Upper lobe of right lung (tissue), 1 donor: ENCODE data around the gene ISL2. TPM values are rescaled to one million over a fixed set of nuclear protein-coding genes. Genes with fewer than 3 reads are reported as not detected.

Experiments
- ATAC-seq: fragments of 200-7000 bp; cut with Tn5 transposase; one replicate; pipeline ENCODE4 v1.9.1; 2020; ENCODE audit warnings: mild to moderate bottlenecking, moderate library complexity
- DNase-seq: peaks from one replicate; pipeline ENCODE4 v3.0.0-alpha.2; 2020
- H3K27ac ChIP-seq: fragments of 200-600 bp; one replicate; pipeline ENCODE4 v1.8.0; 2022
- H3K27me3 ChIP-seq: fragments of 200-600 bp; one replicate; pipeline ENCODE4 v1.8.0; 2022; ENCODE audit warnings: mild to moderate bottlenecking
- H3K36me3 ChIP-seq: fragments of 200-600 bp; one replicate; pipeline ENCODE4 v1.8.0; 2022
- H3K4me1 ChIP-seq: fragments of 200-600 bp; one replicate; pipeline ENCODE4 v1.8.0; 2022
- H3K4me3 ChIP-seq: fragments of 200-600 bp; one replicate; pipeline ENCODE4 v1.8.0; 2022; ENCODE audit warnings: mild to moderate bottlenecking
- H3K9me3 ChIP-seq: fragments of 200-600 bp; one replicate; pipeline ENCODE4 v1.8.0; 2022
- intact Hi-C: fragments of 100-400 bp; cut with DNase I; formaldehyde crosslinking; loops from one replicate; pipeline ENCODE4 v1.11.0; 2022
- total RNA-seq: library from RNA; stranded (reverse); fragmentation: NEBNext Ultra II Directional; extraction: Animal tissue kit (Norgen Biotek cat#: 25700); gene quantifications from one replicate; pipeline ENCODE4 v1.2.1, GENCODE V29; 2021
- TF ChIP-seq, protein P1 (sequence below): fragments of 200-600 bp; IDR thresholded peaks from one replicate; pipeline ENCODE4 v1.8.0; 2022; ENCODE audit warnings: antibody characterized with exemption
- donor health status: DM: no; HTN: yes; CAD: no; lungs with severe emphysema.

ISL2 gene
- total RNA-seq, 1 donor from 2014 or later = not detected

DNA sequence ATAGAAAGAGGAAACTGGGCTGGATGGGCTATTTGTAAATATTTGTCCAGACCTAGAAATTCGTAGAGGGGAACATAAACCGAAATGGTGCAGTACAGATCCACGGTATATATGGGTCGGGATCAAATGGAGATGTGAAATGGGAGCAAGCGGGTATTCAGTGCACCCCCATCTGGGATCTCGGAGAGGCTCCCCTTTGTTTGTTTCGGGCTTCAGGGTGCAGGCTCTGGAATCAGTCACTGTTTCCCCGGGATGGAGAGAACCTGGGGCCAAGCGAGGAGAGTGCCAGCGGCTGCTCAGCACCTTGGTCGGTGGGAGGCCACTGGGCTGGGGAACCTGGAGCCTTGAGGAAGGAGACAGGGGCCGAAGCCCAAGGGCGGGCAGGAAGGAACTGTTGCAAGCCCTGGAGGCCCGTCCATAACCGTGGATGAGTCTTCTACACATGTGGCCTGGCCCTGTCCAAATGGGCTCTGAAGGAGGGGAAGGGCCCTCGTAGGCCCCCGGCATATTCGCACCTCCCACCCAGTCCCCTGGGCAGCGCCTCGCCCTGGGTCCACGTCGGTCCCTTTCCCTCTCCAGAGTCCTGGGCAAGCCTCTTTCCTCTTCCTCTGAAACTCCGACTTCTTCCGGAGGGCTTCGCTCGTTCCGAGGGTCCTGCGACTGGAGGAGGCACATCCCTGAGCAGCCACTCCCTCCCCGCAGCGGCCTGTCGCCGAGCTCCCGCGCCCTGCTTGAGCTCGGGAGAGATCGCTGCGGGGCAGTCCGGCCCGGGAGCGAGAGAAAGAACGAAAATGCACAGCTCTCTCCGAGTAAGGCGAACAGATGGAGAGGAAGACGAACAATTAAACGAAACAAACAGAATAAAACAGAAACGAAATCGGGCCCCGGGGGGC, 3.0 kb downstream of the ISL2 start:
- peak overlapping the region; percentile 33 for H3K4me3 ChIP-seq
- H3K4me1 ChIP-seq = peaks cover 44% of the 10 kb centered on the region
- intact Hi-C loops = no loop called here
- no peaks in the 10 kb centered on the region for H3K9me3 ChIP-seq
- no peak overlapping the region for H3K27ac ChIP-seq
- ATAC-seq (no peak), DNase-seq (no peak)
- no peaks in the 10 kb centered on the region for H3K36me3 ChIP-seq
- TF ChIP-seq, protein P1, sequence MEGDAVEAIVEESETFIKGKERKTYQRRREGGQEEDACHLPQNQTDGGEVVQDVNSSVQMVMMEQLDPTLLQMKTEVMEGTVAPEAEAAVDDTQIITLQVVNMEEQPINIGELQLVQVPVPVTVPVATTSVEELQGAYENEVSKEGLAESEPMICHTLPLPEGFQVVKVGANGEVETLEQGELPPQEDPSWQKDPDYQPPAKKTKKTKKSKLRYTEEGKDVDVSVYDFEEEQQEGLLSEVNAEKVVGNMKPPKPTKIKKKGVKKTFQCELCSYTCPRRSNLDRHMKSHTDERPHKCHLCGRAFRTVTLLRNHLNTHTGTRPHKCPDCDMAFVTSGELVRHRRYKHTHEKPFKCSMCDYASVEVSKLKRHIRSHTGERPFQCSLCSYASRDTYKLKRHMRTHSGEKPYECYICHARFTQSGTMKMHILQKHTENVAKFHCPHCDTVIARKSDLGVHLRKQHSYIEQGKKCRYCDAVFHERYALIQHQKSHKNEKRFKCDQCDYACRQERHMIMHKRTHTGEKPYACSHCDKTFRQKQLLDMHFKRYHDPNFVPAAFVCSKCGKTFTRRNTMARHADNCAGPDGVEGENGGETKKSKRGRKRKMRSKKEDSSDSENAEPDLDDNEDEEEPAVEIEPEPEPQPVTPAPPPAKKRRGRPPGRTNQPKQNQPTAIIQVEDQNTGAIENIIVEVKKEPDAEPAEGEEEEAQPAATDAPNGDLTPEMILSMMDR = no peak
- peaks cover 100% of the 10 kb centered on the region for H3K27me3 ChIP-seq

DNA sequence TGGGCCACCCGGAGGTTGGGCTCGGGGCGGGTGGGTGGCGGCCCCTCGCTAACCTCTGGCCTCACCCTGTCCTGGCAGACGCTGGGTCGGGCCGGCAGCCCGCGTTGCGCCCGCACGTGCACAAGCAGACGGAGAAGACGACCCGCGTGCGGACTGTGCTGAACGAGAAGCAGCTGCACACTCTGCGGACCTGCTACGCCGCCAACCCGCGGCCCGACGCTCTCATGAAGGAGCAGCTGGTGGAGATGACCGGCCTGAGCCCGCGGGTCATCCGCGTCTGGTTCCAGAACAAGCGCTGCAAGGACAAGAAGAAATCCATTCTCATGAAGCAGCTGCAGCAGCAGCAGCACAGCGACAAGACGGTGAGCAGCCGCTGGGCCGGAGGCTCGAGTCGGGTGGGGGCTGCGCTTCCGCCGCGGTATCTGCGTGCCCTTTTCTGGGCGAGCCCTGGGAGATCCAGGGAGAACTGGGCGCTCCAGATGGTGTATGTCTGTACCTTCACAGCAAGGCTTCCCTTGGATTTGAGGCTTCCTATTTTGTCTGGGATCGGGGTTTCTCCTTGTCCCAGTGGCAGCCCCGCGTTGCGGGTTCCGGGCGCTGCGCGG, 3.7 kb downstream of the ISL2 start:
- TF ChIP-seq, protein P1 = no peak
- intact Hi-C loops = no loop called here
- no peaks in the 10 kb centered on the region for H3K9me3 ChIP-seq
- H3K36me3 ChIP-seq = no peaks in the 10 kb centered on the region
- peaks cover 44% of the 10 kb centered on the region for H3K4me1 ChIP-seq
- no peak overlapping the region for H3K27ac ChIP-seq
- no peak for DNase-seq
- peaks cover 100% of the 10 kb centered on the region for H3K27me3 ChIP-seq
- no peak for ATAC-seq
- peak overlapping the region; percentile 33 for H3K4me3 ChIP-seq

DNA sequence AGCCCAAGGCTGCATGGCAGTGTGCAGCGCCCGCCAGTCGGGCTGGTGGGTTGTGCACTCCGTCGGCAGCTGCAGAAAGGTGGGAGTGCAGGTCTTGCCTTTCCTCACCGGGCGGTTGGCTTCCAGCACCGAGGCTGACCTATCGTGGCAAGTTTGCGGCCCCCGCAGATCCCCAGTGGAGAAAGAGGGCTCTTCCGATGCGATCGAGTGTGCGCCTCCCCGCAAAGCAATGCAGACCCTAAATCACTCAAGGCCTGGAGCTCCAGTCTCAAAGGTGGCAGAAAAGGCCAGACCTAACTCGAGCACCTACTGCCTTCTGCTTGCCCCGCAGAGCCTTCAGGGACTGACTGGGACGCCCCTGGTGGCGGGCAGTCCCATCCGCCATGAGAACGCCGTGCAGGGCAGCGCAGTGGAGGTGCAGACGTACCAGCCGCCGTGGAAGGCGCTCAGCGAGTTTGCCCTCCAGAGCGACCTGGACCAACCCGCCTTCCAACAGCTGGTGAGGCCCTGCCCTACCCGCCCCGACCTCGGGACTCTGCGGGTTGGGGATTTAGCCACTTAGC, 4.3 kb downstream of the ISL2 start:
- Histone ChIP-seq H3K9me3 (no peaks in the 10 kb centered on the region), H3K4me3 (peak overlapping the region; percentile 33), H3K36me3 (no peaks in the 10 kb centered on the region), H3K27me3 (peaks cover 100% of the 10 kb centered on the region), H3K4me1 (peaks cover 48% of the 10 kb centered on the region), H3K27ac (no peak overlapping the region)
- intact Hi-C loops = no loop called here
- DNase-seq (no peak), ATAC-seq (peak; percentile 16)
- TF ChIP-seq, protein P1 = no peak

DNA sequence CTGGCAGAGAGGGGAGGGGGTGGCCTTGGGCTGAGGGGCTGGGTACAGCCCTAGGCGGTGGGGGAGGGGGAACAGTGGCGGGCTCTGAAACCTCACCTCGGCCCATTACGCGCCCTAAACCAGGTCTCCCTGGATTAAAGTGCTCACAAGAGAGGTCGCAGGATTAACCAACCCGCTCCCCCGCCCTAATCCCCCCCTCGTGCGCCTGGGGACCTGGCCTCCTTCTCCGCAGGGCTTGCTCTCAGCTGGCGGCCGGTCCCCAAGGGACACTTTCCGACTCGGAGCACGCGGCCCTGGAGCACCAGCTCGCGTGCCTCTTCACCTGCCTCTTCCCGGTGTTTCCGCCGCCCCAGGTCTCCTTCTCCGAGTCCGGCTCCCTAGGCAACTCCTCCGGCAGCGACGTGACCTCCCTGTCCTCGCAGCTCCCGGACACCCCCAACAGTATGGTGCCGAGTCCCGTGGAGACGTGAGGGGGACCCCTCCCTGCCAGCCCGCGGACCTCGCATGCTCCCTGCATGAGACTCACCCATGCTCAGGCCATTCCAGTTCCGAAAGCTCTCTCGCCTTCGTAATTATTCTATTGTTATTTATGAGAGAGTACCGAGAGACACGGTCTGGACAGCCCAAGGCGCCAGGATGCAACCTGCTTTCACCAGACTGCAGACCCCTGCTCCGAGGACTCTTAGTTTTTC, 4.9 kb downstream of the ISL2 start:
- TF ChIP-seq, protein P1 = no peak
- Histone ChIP-seq H3K4me1 (peaks cover 53% of the 10 kb centered on the region), H3K27ac (no peak overlapping the region), H3K9me3 (no peaks in the 10 kb centered on the region), H3K4me3 (no peak overlapping the region), H3K27me3 (peaks cover 100% of the 10 kb centered on the region), H3K36me3 (no peaks in the 10 kb centered on the region)
- DNase-seq (no peak), ATAC-seq (no peak)
- intact Hi-C loops = no loop called here

DNA sequence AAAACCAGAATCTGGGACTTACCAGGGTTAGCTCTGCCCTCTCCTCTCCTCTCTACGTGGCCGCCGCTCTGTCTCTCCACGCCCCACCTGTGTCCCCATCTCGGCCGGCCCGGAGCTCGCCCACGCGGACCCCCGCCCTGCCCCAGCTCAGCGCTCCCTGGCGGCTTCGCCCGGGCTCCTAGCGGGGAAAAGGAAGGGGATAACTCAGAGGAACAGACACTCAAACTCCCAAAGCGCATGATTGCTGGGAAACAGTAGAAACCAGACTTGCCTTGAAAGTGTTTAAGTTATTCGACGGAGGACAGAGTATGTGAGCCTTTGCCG, 5.4 kb downstream of the ISL2 start:
- peaks cover 54% of the 10 kb centered on the region for H3K4me1 ChIP-seq
- TF ChIP-seq, protein P1 = no peak
- no peak overlapping the region for H3K4me3 ChIP-seq
- no peak for ATAC-seq
- peaks cover 100% of the 10 kb centered on the region for H3K27me3 ChIP-seq
- no peak overlapping the region for H3K27ac ChIP-seq
- H3K36me3 ChIP-seq = no peaks in the 10 kb centered on the region
- intact Hi-C loops = no loop called here
- no peak for DNase-seq
- H3K9me3 ChIP-seq = no peaks in the 10 kb centered on the region
